ENCODE results near the gene CD247. TPM values are rescaled to one million over a fixed set of nuclear protein-coding genes. Genes with fewer than 3 reads are reported as not detected.

CD247 gene
- total and polyA plus RNA-seq, 10 of the 15 experiments (the other 5 are each of a cell fraction or from before 2014, with no cell fraction given), result 0.10 to 0.77 (median 0.30) TPM

GRCh38 chr1:167546935-167547334, 28.6 kb upstream of the CD247 start:
- H2AFZ ChIP-seq (ENCODE audit: control insufficient read depth, low read depth, low read length), result no peak overlapping the region
- SMC1A ChIA-PET (ENCODE audit: uncharacterized antibody, unreplicated experiment), result interaction anchor here (0.6 kb wide), 1 partner anchor 337 kb away, joined by 3 read pairs; no protein-coding TSS in a partner anchor
- no peak overlapping the region for H3K27ac ChIP-seq (ENCODE audit: control insufficient read depth, insufficient read depth)
- TF ChIP-seq PRDM15 (CRISPR knock-in tag; IDR thresholded peaks at IDR 0.05) (no peak), E2F8 (IDR thresholded peaks at IDR 0.05; ENCODE audit: low read depth, partially characterized antibody) (no peak), RAD21 (IDR thresholded peaks at IDR 0.05; ENCODE audit: insufficient read depth, low read depth, low read length) (no peak), ASH2L (IDR thresholded peaks at IDR 0.05; ENCODE audit: borderline replicate concordance, low read depth) (no peak), ELK1 (IDR thresholded peaks at IDR 0.05; ENCODE audit: low read depth, low read length) (no peak), KDM1A (IDR thresholded peaks at IDR 0.05; ENCODE audit: borderline replicate concordance) (no peak), ZBED1 (IDR thresholded peaks at IDR 0.05; ENCODE audit: borderline replicate concordance) (no peak), SIN3A (IDR thresholded peaks at IDR 0.05; ENCODE audit: low read depth, low read length) (no peak), CHD4 (IDR thresholded peaks at IDR 0.05) (no peak), CEBPZ (IDR thresholded peaks at IDR 0.05; ENCODE audit: low read depth, low read length) (no peak), POLR2AphosphoS2 (IDR thresholded peaks at IDR 0.05; ENCODE audit: low read depth, low read length) (no peak)

More at GRCh38 chr1:167546935-167547334, 28.6 kb upstream of the CD247 start:
- H3K4me3 ChIP-seq, result no peak overlapping the region
- ATAC-seq (no peak), FAIRE-seq (no peak), DNase-seq (ENCODE audit: low read depth, low spot score) (no peak)
- H3K27me3 ChIP-seq (replicated peaks in 1 of 2; ENCODE audit: control insufficient read depth in 2 of 2, insufficient read depth in 2 of 2, low read length in 1 of 2), result no peaks in the 10 kb centered on the region
- ChIA-PET CTCF (interaction anchor here (0.6 to 2.9 kb wide), 2 partner anchors 11 to 169 kb away, joined by 3 to 14 read pairs; no protein-coding TSS in a partner anchor), POLR2A (no interaction called here), RAD21 (ENCODE audit: unreplicated experiment) (no interaction called here)
- in situ Hi-C loops (cut with MboI) (no loop called here), intact Hi-C loops (cut with micrococcal nuclease; ENCODE audit: unreplicated experiment) (no loop called here)
- no peaks in the 10 kb centered on the region for H4K20me1 ChIP-seq (ENCODE audit: control insufficient read depth, insufficient read depth)
- no TSS peak for BruUV-seq (replicated peaks)
- H3K4me2 ChIP-seq (ENCODE audit: control insufficient read depth, insufficient read depth), result no peak overlapping the region
- 93% methylated on average over 1 of the region's 1 CpG for WGBS (ENCODE audit: insufficient coverage, insufficient replicate concordance, low lambda C conversion rate, missing lambda C conversion rate)
- peaks cover 31% of the 10 kb centered on the region for H3K4me1 ChIP-seq (ENCODE audit: control insufficient read depth, insufficient read depth, low read length)
- no peak overlapping the region for H3K9ac ChIP-seq (ENCODE audit: control insufficient read depth, insufficient read depth, low read length)
- H3K36me3 ChIP-seq (ENCODE audit: control insufficient read depth in 2 of 2, insufficient read depth in 2 of 2, low read length in 1 of 2), result peaks cover 1 to 6% of the 10 kb centered on the region in 2 experiments; a peak in 2 of 4 replicates
- H3K9me3 ChIP-seq (replicated peaks; ENCODE audit: control insufficient read depth, insufficient read depth, low read length), result no peaks in the 10 kb centered on the region
- H3K79me2 ChIP-seq (ENCODE audit: control insufficient read depth, insufficient read depth, low read length), result peaks cover 12% of the 10 kb centered on the region
